Neural crest cell (in vitro differentiated cells): ENCODE results near the gene COA5. TPM values are rescaled to one million over a fixed set of nuclear protein-coding genes. Genes with fewer than 3 reads are reported as not detected.

Source experiments
- DNase-seq: peaks from one replicate; pipeline ENCODE4 v3.0.0; 2021; ENCODE audit warnings: low read depth, mixed read lengths, low spot score
- H3K27ac Mint-ChIP-seq: one replicate; pipeline ENCODE4 v1.8.0; 2021; ENCODE audit warnings: mild to moderate bottlenecking, mixed read lengths; ENCODE audit not compliant: unreplicated experiment
- H3K27me3 Mint-ChIP-seq: 2 replicates; pipeline ENCODE4 v1.8.0; 2021; ENCODE audit warnings: low read depth, mild to moderate bottlenecking, mixed read lengths
- H3K36me3 Mint-ChIP-seq: 2 replicates; pipeline ENCODE4 v1.8.0; 2021; ENCODE audit warnings: low read depth, mild to moderate bottlenecking, mixed read lengths
- H3K4me1 Mint-ChIP-seq: 2 replicates; pipeline ENCODE4 v1.8.0; 2021; ENCODE audit warnings: mixed read lengths
- H3K4me3 Mint-ChIP-seq: one replicate; pipeline ENCODE4 v1.8.0; 2021; ENCODE audit warnings: mild to moderate bottlenecking, mixed read lengths
- H3K9me3 Mint-ChIP-seq: 2 replicates; pipeline ENCODE4 v1.8.0; 2021; ENCODE audit warnings: mixed read lengths
- CTCF ChIP-seq: fragments of 200-600 bp; sonication (generic); conservative IDR thresholded peaks from 2 replicates; pipeline ENCODE4 v1.5.0; 2021; ENCODE audit warnings: antibody characterized with exemption, mild to moderate bottlenecking
- total RNA-seq: library from RNA; stranded (reverse); gene quantifications from 2 replicates; pipeline ENCODE4 v1.2.1, GENCODE V29; 2021

COA5 gene
- total RNA-seq, 1 donor from 2014 or later = 33.7 TPM

- H3K27me3 Mint-ChIP-seq = no peaks in the 10 kb centered on the region
- no peak for TF ChIP-seq CTCF
- peaks cover 22% of the 10 kb centered on the region for H3K36me3 Mint-ChIP-seq
- no peak overlapping the region for H3K4me3 Mint-ChIP-seq
- H3K4me1 Mint-ChIP-seq = peaks cover 23% of the 10 kb centered on the region
- H3K27ac Mint-ChIP-seq = no peak overlapping the region
- H3K9me3 Mint-ChIP-seq = no peaks in the 10 kb centered on the region
- no peak for DNase-seq
These were observed 5.9 kb upstream of the COA5 start for GRCh38 chr2:98614024-98614739.

- TF ChIP-seq CTCF = no peak
- Mint-ChIP-seq H3K27me3 (no peaks in the 10 kb centered on the region), H3K36me3 (peaks cover 10% of the 10 kb centered on the region), H3K4me1 (peaks cover 38% of the 10 kb centered on the region), H3K9me3 (no peaks in the 10 kb centered on the region), H3K4me3 (peak overlapping the region; percentile 88), H3K27ac (peak overlapping the region; percentile 73)
- no peak for DNase-seq
These were observed 771 bp upstream of the COA5 start for GRCh38 chr2:98608962-98609604.

GRCh38 chr2:98607741-98608115, 584 bp downstream of the COA5 start:
- Mint-ChIP-seq H3K36me3 (no peaks in the 10 kb centered on the region), H3K27me3 (no peaks in the 10 kb centered on the region), H3K9me3 (no peaks in the 10 kb centered on the region), H3K4me3 (peak overlapping the region; percentile 88), H3K4me1 (peaks cover 38% of the 10 kb centered on the region), H3K27ac (peak overlapping the region; percentile 86)
- TF ChIP-seq CTCF = no peak
- DNase-seq = no peak

DNA sequence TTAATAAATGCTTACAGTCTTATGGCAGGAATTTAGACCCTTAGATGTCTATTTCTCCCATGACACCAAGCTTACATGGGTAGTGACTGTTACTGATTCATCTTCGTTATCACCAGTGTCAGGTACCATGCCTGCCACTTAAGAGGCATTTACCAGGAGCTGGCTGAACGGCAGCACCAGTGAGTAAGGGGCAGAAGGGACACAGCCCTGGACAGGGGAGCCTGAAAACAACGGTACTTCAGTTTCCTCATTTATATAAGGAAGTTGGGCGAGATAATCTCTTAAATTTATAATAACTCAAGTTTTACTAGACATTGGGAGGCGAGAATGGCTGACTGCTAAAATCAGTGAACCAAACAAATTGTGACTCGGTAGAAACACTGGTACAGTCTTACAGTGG, 1.2 kb downstream of the COA5 start:
- Mint-ChIP-seq H3K4me1 (peaks cover 38% of the 10 kb centered on the region), H3K4me3 (peak overlapping the region; percentile 88), H3K9me3 (no peaks in the 10 kb centered on the region), H3K36me3 (no peaks in the 10 kb centered on the region), H3K27me3 (no peaks in the 10 kb centered on the region), H3K27ac (no peak overlapping the region)
- TF ChIP-seq CTCF = no peak
- no peak for DNase-seq

DNA sequence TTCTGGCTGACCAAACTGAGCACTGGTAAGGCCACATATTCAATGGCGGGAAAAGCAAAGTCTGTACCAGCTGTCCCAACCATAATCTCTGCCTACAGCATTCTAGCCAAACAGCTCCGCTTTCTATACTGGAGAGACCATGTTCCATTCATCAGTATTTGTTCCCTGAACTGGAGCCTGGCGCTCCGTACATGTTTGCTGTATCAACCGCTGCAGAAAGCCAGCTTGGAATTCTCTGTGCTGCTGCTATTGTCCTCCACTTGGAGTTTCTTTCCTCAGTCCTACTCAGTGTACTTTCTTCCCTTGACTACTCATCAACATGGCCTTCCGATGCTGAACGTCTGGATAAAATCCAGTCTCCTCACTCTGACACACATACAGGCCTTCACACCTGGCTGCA, 1.9 kb downstream of the COA5 start:
- Mint-ChIP-seq H3K27ac (no peak overlapping the region), H3K4me3 (peak overlapping the region; percentile 88), H3K27me3 (no peaks in the 10 kb centered on the region), H3K4me1 (peaks cover 37% of the 10 kb centered on the region), H3K36me3 (no peaks in the 10 kb centered on the region), H3K9me3 (no peaks in the 10 kb centered on the region)
- no peak for TF ChIP-seq CTCF
- DNase-seq = no peak
